NCI-H748 treated with DMSO at 0.1 percent for 48 hours (cell line): Measurements from ENCODE around the gene SMARCC2.
"Not testable (repeated sequence)": the region's sequence is repeated elsewhere in the genome, so short reads cannot be mapped to it uniquely, and the experiment has no call there.

Experiments used
- DNase-seq: peaks from one replicate; lab custom pipeline; 2025; lab: John Stamatoyannopoulos, UW

Gene SMARCC2

GRCh38 chr12:56163533-56164344 is 25.5 kb downstream of the SMARCC2 start:
- no peak for DNase-seq

GRCh38 chr12:56162468-56163290 is 26.6 kb downstream of the SMARCC2 start:
- DNase-seq = no peak

- no peak for DNase-seq
Measured at GRCh38 chr12:56161690-56162351, 27.5 kb downstream of the SMARCC2 start.

GRCh38 chr12:56160894-56161689 is 28.2 kb downstream of the SMARCC2 start:
- DNase-seq = no peak

GRCh38 chr12:56160193-56160763 is 29.0 kb downstream of the SMARCC2 start:
- no peak for DNase-seq

- DNase-seq = no peak
Measured at GRCh38 chr12:56159482-56160192, 29.6 kb downstream of the SMARCC2 start.

GRCh38 chr12:56158926-56159461 is 30.3 kb downstream of the SMARCC2 start:
- DNase-seq = peak; percentile 17

GRCh38 chr12:56158029-56158925 is 31.0 kb downstream of the SMARCC2 start, which contains the start of gene MYL6:
Gene MYL6 (plus strand): TSS chr12:56158359. CDS start chr12:56158402, 43 bp downstream.
- peak; percentile 96 for DNase-seq

- peak; percentile 83 for DNase-seq
Measured at GRCh38 chr12:56157201-56158028, 31.9 kb downstream of the SMARCC2 start.

- not testable (repeated sequence) for DNase-seq
Measured at GRCh38 chr12:56156464-56157200, 32.7 kb downstream of the SMARCC2 start.

- no peak for DNase-seq
Measured at GRCh38 chr12:56155256-56155845, 33.9 kb downstream of the SMARCC2 start.

- no peak for DNase-seq
Measured at GRCh38 chr12:56154818-56155217, 34.5 kb downstream of the SMARCC2 start.

GRCh38 chr12:56154246-56154771 is 35.0 kb downstream of the SMARCC2 start:
- no peak for DNase-seq

GRCh38 chr12:56153678-56154065 is 35.6 kb downstream of the SMARCC2 start:
- no peak for DNase-seq

GRCh38 chr12:56152756-56153677 is 36.3 kb downstream of the SMARCC2 start:
- no peak for DNase-seq
